Parathyroid adenoma (tissue), 2 donors: ENCODE measurements around the gene C2CD4C.
A peak's percentile ranks its signal among the peaks of the same experiment; 100 is the strongest.
"Not testable (repeated sequence)": the region's sequence is repeated elsewhere in the genome, so short reads cannot be mapped to it uniquely, and the experiment has no call there.

Experiments
- H2AFZ ChIP-seq: fragments of 300-600 bp; sonication (generic); one replicate; pipeline ENCODE4 v1.7.0; 2017; ENCODE audit warnings: antibody characterized with exemption, mild to moderate bottlenecking
- H3K27ac ChIP-seq: fragments of 300-600 bp; sonication (generic); one replicate; pipeline ENCODE4 v1.7.0; 2017
- H3K27me3 ChIP-seq: fragments of 300-600 bp; sonication (generic); one replicate; pipeline ENCODE4 v1.7.0; 2017; ENCODE audit warnings: low read length; ENCODE audit not compliant: control insufficient read depth, insufficient read depth
- H3K36me3 ChIP-seq: fragments of 300-600 bp; sonication (generic); one replicate; pipeline ENCODE4 v1.7.0; 2017; ENCODE audit warnings: low read length; ENCODE audit not compliant: control insufficient read depth, insufficient read depth
- H3K4me1 ChIP-seq: fragments of 300-600 bp; sonication (generic); one replicate; pipeline ENCODE4 v1.7.0; 2017; ENCODE audit warnings: control low read depth
- H3K4me2 ChIP-seq: fragments of 300-600 bp; sonication (generic); one replicate; pipeline ENCODE4 v1.7.0; 2017; ENCODE audit warnings: low read length
- H3K4me3 ChIP-seq: fragments of 300-600 bp; sonication (generic); one replicate; pipeline ENCODE4 v1.7.0; 2017; ENCODE audit warnings: low read depth, low read length
- H3K79me2 ChIP-seq: fragments of 300-600 bp; sonication (generic); one replicate; pipeline ENCODE4 v1.7.0; 2017; ENCODE audit warnings: control low read depth
- H3K9ac ChIP-seq: fragments of 300-600 bp; sonication (generic); one replicate; pipeline ENCODE4 v1.7.0; 2017; ENCODE audit warnings: mild to moderate bottlenecking
- H3K9me3 ChIP-seq: fragments of 300-600 bp; sonication (generic); one replicate; pipeline ENCODE4 v1.7.0; 2017; ENCODE audit warnings: low read length; ENCODE audit not compliant: control insufficient read depth
- CTCF ChIP-seq: fragments of 300-600 bp; sonication (generic); IDR thresholded peaks from one replicate; pipeline ENCODE4 v1.7.0; 2017; ENCODE audit warnings: antibody characterized with exemption, mild to moderate bottlenecking
- donor health status: primary hyperparathyroidism.

The C2CD4C gene

DNA sequence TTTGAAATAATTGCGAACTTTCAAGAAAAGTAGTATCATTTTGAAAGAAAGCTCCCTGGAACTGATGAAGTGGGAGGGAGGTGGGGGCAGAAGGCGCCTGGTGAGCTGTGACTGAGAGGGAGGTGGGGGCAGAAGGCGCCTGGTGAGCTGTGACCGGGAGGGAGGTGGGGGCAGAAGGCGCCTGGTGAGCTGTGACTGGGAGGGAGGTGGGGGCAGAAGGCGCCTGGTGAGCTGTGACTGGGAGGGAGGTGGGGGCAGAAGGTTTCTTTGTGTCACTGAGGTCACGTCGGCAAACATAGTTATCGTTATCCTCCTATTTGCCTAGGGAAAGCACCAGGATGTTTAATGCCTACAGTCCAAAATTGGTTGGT is 24.2 kb downstream of the C2CD4C start:
- Histone ChIP-seq H3K9me3 (no peaks in the 10 kb centered on the region), H3K4me3 (no peak overlapping the region), H3K4me1 (no peaks in the 10 kb centered on the region), H3K27ac (no peak overlapping the region), H3K9ac (no peak overlapping the region), H3K4me2 (no peak overlapping the region), H2AFZ (no peak overlapping the region), H3K36me3 (no peaks in the 10 kb centered on the region), H3K79me2 (no peaks in the 10 kb centered on the region), H3K27me3 (no peaks in the 10 kb centered on the region)
- no peak for TF ChIP-seq CTCF

DNA sequence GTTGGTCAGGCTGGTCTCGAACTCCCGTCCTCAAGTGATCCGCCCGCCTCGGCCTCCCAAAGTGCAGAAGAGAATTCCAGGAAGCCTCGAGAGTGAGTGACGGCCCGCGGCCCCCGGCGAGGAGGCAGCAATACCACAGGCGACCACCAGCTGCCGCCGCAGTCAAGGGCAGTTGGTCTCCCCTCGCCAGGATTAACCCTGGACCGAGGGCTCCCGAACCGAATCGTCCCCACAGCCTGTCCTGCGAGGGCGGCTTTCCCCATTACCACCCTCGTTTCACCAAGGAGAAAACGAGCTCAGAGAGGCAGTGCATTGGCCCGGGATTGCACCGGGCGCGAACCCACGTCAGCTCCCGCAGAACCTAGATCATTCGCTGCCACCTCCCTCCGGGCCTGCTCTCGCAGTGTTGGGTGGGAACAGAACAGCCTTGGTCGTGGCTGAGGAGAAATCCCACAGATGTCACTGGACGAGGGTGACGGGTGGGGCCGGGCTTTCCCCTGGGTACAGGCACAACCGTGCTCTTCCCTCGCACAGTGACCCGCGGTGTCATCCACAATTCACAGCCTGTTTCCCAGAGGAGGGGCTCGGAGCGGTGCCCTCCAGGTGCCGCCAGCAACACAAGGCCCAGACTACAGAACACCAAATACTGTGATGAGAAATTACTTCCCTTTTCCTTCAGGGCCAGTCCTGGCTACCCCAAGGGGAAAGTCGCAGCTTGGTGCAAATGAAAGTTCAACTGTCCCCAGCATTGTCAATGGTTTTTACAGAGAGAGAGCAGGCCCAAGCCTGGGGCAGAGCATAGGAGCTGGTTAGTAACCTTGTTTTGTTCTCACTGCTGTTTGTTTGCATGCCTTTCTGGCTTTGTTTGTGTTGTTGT is 24.8 kb downstream of the C2CD4C start:
- Histone ChIP-seq H3K4me2 (no peak overlapping the region), H3K27me3 (no peaks in the 10 kb centered on the region), H2AFZ (no peak overlapping the region), H3K4me1 (no peaks in the 10 kb centered on the region), H3K27ac (no peak overlapping the region), H3K9ac (no peak overlapping the region), H3K79me2 (no peaks in the 10 kb centered on the region), H3K4me3 (no peak overlapping the region), H3K36me3 (no peaks in the 10 kb centered on the region), H3K9me3 (no peaks in the 10 kb centered on the region)
- TF ChIP-seq CTCF, result peak; percentile 22

DNA sequence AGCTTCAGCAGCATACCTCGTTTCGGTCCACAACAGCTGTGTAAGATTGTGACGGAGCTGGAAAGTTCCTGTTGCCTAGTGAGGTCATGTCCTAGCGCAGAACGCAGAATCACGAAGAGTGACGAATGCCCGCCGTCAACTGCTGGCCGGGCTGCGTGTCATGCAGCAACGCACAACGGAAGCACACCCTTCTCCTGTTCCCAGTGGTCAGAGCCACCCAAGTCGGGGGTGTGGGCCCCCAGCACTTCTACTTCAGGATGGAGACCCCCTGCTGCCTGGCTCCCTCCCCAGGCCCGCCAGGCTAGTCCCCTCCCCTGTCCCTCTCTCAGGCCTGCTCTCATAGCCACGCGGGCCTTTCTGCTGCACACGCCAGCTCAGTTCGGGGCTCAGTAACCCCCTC is 25.9 kb downstream of the C2CD4C start:
- H3K9ac ChIP-seq, result no peak overlapping the region
- no peaks in the 10 kb centered on the region for H3K79me2 ChIP-seq
- no peak overlapping the region for H3K4me3 ChIP-seq
- H2AFZ ChIP-seq, result no peak overlapping the region
- no peaks in the 10 kb centered on the region for H3K36me3 ChIP-seq
- no peak overlapping the region for H3K4me2 ChIP-seq
- H3K4me1 ChIP-seq, result no peaks in the 10 kb centered on the region
- no peak overlapping the region for H3K27ac ChIP-seq
- no peaks in the 10 kb centered on the region for H3K9me3 ChIP-seq
- H3K27me3 ChIP-seq, result no peaks in the 10 kb centered on the region
- no peak for TF ChIP-seq CTCF

DNA sequence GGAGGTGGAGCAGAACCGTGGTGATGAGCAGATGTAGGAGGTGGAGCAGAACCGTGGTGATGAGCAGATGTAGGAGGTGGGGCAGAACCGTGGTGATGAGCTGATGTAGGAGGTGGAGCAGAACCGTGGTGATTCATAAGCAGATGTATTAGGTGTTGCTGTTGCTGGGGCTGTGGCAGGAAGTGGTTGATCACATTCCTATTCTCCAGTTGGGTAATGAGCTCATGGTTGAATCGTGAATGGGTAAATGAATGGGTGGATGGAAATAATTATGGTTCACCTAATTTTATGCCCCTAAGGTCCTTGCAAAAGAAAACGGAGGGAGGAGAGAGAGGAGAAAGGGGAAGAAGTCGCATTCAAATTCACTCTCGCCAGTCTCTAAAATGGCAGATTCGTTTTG is 26.4 kb downstream of the C2CD4C start:
- not testable (repeated sequence) for H2AFZ ChIP-seq, H3K9me3 ChIP-seq, H3K36me3 ChIP-seq, H3K4me2 ChIP-seq, H3K79me2 ChIP-seq, H3K27me3 ChIP-seq, H3K9ac ChIP-seq, H3K4me3 ChIP-seq, H3K4me1 ChIP-seq, H3K27ac ChIP-seq

GRCh38 chr19:381901-382300 is 27.0 kb downstream of the C2CD4C start:
- not testable (repeated sequence) for H3K79me2 ChIP-seq, H3K27ac ChIP-seq, H3K4me1 ChIP-seq, H3K36me3 ChIP-seq, H2AFZ ChIP-seq, H3K27me3 ChIP-seq, H3K4me3 ChIP-seq, H3K9ac ChIP-seq, H3K4me2 ChIP-seq, H3K9me3 ChIP-seq

- not testable (repeated sequence) for H3K79me2 ChIP-seq, H3K9me3 ChIP-seq, H3K9ac ChIP-seq, H3K4me2 ChIP-seq, H3K36me3 ChIP-seq, H3K4me1 ChIP-seq, H3K27me3 ChIP-seq, H2AFZ ChIP-seq, H3K4me3 ChIP-seq, H3K27ac ChIP-seq
These were observed 28.2 kb downstream of the C2CD4C start for GRCh38 chr19:380618-381219.
